OCI-LY7 (cell line): Measurements from ENCODE around the gene AREG.

ENCODE experiments used
- CTCF ChIP-seq: fragments of 200-600 bp; sonication (generic); conservative IDR thresholded peaks from 2 replicates; pipeline ENCODE4 v1.5.1; 2014; ENCODE audit warnings: mild to moderate bottlenecking, antibody characterized with exemption, low read length, moderate library complexity, mixed read lengths
- EZH2phosphoT487 ChIP-seq: fragments of 200-600 bp; sonication (generic); IDR thresholded peaks from 2 replicates; pipeline ENCODE4 v1.6.1; 2018; ENCODE audit warnings: low read depth, borderline replicate concordance, mild to moderate bottlenecking, mixed run types, antibody characterized with exemption, low read length, moderate library complexity, mixed read lengths

GRCh38 chr4:74449571-74450297 lies 4.8 kb downstream of the AREG start:
- TF ChIP-seq CTCF (no peak), EZH2phosphoT487 (no peak)
